CD4-positive, alpha-beta T cell treated with Interferon alpha-2 for 1 hour (primary cell): ENCODE data around the gene KRTAP4-11.
"Not testable (repeated sequence)": the region's sequence is repeated elsewhere in the genome, so short reads cannot be mapped to it uniquely, and the experiment has no call there.

Source experiments
- DNase-seq, 2 donors: peaks; one replicate each; pipeline ENCODE4 v3.0.0-alpha.2; 2020 to 2022

The KRTAP4-11 gene

GRCh38 chr17:41083427-41083826, 34.7 kb downstream of the KRTAP4-11 start:
- DNase-seq = not testable (repeated sequence)

GRCh38 chr17:41082626-41083025, 35.5 kb downstream of the KRTAP4-11 start:
- no peak for DNase-seq

GRCh38 chr17:41076788-41077187, 41.4 kb downstream of the KRTAP4-11 start:
- no peak for DNase-seq

DNA sequence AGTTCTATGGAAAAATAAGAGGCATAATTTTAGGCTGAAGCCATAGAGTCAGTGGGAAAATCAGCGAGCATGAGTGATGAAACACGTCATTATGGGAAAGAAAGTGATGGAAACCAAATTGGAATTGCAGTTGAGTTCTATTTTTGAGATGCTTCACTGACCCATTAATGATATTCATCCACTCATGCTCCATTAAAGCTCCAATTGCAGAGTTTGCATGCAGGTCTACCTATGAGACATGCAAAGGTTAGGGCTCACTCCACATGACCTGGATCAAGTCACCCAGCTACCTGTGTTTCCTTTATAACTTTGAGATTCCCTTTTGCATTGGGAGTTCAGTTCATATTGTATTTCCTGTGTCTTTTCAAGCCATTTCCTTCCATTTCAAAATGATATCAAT, 44.5 kb downstream of the KRTAP4-11 start:
- DNase-seq = no peak

- no peak for DNase-seq
Measured at GRCh38 chr17:41071606-41072360, 46.4 kb downstream of the KRTAP4-11 start.

GRCh38 chr17:41069031-41069430, 49.1 kb downstream of the KRTAP4-11 start:
- no peak for DNase-seq

DNA sequence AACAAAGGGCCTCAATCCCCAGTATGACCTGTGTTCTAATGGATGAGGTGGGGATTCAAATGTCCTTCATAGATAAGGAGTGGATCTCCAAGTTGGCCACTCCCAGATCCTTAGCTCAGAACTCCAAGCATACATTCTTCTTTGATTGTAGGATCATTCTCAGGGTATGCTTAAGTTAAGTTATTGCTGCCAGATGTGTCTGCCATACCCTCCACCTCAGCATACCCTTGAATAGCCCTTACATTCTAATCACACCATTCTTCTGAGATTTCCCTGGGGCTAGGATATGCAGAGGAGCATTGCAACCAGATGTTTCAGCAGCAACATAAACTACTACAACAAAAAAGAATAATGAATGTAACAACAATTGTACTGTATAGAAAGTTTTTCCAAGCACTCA, 50.9 kb downstream of the KRTAP4-11 start:
- no peak for DNase-seq
